Measurements from ENCODE around the gene REXO4.
A peak's percentile ranks its signal among the peaks of the same experiment; 100 is the strongest.
"Not testable (repeated sequence)": the region's sequence is repeated elsewhere in the genome, so short reads cannot be mapped to it uniquely, and the experiment has no call there.

The REXO4 gene

DNA sequence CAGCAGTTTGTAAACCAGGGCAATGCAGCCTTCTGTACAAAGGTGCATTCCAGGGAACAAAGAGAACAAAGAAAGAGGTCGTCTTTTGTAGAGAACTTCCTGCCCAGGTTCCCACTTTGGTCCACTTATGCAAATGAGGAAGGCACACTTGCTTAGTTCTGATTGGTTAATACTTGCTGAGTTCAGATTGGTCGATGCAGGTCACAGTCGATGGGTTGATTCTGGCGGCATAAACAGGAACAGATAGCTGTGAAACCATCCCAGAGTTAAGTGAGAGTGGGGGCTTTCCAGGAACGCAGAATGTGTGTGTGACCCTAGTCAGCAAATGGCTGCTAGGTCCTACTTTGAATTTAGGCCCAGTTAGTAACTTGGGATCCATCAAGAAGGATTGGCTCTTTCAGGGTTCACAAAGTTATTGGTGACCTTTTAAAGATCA, 2.6 kb upstream of the REXO4 start:
- DNase-seq, result no peak

DNA sequence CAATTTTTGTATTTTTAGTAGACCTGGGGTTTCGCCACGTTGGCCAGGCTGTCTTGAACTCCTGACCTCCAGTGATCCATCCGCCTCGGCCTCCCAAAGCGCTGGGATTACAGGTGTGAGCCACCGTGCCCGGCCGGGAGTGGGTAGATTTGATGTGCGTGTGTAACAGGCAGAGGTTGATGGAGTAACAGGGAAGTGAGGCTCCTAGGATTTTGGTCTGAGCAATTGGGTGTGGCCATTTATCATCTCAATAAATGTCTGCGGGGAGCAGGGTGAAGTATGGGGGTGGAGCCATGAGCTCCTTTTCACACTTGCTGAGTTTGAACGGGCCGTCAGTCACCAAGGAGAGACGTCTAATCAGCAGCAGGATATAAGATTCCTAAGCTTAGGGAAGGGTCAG, 1.2 kb upstream of the REXO4 start:
- no peak for DNase-seq

DNA sequence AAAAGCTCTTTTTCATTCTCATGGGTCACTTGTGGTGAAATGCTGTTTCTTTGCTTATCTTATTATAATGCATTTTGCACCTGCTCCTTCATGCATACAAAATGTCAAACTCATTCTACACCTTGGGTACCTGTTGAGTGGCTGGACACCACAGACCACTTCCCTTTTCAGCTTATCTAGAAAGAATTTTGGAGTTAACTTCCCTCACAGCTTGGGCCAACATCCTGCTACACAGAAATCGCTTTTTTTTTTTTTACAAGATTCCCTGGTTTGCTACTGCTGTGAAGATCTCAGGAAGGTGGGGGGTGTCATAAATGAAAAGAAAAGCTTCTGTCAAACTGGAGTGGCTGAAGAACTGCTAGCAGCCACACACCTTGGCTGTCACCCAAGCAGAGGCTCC, 2.6 kb downstream of the REXO4 start:
- DNase-seq, result no peak

DNA sequence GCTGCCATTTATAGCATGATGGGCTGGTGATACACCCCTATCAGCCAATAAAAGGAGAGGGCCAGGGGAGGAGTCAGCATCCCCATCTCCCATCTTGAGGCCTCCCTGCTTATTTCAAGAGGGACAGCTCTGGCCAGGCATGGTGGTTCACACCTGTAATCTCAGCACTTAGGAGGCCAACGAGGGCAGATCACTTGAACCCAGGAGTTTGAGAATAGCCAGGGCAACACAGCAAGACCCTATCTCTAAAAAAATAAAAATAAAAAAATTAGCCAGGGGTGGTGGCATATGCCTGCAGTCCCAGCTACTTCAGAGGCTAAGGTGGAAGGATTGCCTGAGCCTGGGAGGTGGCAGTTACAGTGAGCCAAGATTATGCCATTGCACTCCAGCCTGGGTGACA, 9.8 kb downstream of the REXO4 start:
- no peak for DNase-seq

DNA sequence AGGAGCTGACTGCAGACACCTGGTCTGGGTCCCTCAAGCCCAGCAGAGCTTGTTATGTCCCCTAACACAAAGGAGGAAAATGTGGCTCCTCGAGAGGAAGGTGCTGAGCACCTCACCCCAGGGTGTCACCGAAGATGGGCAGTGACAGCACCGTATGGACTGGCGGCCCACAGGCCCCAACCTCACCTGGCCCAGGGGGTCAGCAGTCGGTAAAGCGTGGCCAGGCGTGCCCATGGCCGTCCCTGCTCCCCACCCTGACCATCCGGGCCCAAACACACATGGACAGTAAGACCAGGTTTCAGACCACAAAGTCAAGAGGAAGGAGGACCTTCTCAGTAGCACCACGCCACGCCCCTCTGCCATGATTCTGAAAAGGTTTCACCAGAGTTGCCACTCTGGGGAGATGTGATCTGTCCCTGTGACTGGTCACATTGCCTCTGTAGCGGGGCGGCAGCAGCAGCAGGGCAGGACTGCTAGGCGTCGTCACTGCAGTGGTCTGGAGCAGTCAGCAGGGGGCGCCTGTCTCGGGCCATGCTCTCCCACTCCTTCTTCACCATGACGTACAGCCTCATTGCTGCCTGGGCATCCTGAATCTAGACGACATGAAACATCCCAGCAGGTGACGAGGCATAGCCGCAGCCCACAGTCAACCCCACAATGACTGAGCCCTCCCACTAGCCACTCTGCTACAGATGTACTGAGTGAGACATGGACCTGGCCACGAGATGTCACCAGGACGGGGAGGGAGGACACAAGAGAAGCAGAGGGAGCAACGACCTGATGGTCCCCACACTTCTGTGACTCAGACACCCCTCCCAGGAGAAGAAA, 11.1 kb downstream of the REXO4 start:
- peak; percentile 53 for DNase-seq

DNA sequence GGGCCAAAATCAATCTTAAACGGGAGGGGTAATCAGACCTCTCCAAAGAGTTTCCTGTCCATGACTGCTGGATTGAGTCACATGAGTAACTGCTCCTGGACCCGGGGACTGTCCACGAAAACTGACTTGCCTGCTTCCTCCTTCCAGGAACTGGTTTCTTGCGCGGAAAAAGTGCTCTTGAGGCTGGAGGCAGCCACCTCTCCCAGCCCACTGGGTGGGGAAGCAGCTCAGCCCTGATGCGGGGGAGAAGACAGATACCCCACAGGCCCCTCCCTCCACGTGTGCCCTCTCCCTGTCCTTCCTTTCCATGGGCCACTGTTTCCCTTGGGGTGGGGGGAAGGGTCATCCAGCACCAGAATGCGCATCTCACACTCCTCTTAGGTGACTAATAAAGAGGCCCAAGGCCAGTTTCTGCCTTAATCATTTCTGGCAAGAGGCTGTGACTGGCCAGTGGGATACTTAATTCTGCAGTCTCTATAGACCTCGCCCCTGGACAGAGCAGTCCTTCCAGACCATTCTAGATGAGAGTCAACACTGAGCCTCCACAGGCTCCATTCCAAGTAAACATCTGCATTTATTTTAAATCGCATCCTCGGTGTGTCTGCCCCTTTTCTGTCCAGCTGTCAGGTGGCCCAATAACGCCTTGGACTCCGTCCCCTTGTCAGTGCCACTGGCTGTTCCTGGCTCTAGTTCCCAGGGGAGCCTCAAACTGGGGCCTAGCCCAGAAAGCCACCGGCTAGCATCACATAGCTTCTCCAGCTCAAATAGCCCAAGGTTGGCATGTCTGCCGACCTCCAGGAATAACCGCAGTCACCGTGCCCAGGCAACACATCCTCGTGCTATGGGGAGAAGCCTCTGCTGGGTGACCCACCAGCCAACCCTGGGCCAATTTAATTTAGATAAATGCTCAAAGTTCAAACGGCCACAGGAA, 12.0 kb downstream of the REXO4 start:
- no peak for DNase-seq

DNA sequence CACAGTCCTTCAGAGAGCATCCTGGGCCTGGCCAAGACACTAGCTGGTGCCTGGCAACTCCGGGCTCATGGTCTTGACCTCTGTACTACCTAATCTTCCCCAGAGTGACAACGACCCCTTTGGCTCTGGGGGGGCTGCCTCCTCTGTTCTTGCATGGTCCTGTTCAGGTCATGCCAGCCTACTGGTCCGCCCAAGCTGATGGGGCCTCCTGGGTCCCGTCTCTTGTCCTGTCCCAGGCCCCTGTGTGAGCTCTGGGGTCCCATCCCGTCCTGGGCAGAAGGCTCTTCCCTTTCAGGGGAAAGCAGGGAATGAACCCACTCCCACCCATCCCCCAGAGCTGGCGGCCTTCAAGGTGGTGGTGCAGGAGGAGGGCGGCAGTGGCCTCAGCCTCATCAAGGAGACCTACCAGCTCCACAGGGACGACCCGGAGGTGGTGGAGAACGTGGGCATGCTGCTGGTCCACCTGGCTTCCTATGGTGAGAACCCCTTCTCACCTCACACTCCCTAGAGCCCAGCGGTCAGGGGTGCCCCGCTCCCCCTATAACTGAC, 13.3 kb downstream of the REXO4 start:
- no peak for DNase-seq

DNA sequence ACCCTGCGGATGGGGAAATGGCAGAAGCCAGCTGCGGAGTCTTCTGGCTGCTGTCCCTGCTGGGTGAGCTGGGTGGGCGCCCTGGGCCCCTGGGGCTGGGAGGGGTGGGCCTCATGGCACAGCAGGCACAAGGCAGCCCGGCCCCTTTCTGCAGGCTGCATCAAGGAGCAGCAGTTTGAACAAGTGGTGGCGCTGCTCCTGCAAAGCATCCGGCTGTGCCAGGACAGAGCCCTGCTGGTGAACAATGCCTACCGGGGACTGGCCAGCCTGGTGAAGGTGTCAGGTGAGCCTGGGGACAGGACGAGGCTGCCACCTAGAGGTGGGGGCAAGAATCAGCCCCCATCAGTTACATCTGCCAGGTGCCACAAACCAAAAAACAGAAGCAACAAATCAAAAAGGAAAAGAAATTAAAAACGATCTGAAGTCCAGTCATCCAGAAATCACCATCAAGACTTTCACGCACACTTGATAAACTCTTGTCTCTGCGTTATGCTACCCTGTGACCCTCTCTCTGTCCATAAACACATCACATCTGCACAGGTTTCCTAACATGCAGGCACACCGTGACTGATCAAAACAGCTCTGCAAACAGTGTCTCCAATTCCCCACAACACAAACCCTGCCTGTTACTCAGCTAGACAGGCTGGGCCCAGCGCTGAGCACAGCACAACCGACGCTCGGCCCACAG, 13.9 kb downstream of the REXO4 start:
- DNase-seq, result peak; percentile 33

DNA sequence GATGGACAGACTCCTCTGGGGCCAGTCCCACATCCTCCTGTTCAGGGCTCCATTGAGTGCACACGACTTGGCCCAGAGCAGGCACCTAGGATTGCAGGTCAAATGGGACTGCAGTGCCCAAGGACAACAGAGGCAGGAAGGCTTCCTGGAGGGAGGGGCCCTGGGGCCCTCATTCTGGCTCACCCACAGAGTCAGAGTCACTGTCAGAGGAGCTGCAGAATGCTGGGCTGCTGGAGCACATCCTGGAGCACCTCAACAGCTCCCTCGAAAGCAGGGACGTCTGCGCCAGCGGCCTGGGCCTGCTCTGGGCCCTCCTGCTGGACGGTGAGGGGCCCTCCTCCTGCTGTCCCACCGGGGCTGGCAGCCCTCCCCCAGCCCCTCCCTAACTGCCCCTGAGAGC, 15.1 kb downstream of the REXO4 start:
- DNase-seq, result no peak

DNA sequence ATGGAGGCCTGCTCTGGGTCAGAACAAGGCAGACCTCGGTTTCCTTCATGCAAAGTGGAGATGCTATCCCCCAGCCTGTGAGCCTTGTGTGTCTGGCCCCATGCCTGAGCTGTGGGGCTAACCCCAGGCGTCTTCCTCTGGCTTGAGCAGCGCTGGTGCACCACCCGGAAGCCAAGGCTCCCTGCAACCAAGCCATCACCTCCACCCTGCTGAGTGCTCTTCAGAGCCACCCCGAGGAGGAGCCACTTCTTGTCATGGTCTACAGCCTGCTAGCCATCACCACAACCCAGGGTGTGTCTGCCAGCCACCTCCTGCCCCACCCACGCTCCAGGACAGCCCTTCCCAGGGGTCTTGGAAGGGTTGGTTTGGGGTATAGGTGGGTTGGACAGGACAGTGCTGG, 16.2 kb downstream of the REXO4 start:
- no peak for DNase-seq

DNA sequence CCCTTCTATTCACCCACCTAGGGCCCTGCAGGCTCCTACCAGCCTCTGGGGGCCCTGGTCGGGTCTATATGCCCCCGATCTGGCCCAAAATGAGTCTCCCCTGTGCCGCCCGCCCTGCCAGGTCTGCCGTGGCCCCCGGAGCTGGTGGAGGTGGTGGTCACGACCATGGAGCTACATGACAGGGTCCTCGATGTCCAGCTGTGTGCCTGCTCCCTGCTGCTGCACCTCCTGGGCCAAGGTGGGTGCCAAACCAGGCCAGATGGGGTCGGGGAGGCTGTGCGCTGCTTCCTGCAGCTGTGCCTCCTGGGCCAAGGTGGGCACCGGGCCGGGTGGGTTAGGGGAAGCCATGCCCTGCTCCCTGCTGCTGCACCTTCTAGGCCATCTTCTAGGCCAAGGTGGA, 17.5 kb downstream of the REXO4 start:
- DNase-seq, result no peak

DNA sequence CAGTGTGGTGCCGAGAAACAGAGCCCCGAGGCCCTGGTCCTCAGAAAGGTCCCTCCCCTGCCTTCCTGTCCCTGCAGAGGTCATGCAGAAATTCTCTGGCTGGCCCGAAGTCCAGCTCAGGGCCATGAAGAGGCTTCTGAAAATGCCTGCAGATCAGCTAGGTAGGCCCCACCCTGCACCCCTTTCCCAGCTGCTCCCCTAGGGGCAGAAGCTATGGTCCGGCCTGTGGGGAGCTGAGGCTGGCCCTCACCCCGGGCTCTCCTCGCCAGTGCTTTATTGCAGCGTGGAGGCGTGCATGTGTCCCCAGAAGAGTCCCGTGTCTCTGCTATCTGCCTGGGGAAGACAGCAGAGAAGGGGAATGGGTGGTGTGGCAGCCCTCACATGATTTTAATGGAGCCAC, 19.9 kb downstream of the REXO4 start:
- DNase-seq, result no peak

DNA sequence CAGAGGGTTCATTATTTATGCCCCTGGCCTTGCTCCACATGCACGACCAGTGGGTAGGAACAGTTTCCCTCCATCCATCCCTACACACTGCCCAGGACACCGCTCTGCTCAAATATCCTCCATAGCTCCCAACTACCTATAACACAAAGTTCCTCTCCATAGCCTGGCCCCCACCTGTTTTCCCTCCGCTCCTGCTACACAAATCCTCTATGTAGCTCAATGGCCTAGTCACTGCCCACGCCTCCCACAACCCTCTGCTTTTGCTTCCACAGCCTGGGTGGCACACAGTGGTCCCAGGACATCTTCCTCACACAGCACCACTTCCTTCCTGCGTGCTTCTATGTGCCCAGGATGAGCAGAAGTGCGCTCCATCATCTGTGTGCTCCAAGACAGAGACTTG, 20.4 kb downstream of the REXO4 start:
- DNase-seq, result no peak

DNA sequence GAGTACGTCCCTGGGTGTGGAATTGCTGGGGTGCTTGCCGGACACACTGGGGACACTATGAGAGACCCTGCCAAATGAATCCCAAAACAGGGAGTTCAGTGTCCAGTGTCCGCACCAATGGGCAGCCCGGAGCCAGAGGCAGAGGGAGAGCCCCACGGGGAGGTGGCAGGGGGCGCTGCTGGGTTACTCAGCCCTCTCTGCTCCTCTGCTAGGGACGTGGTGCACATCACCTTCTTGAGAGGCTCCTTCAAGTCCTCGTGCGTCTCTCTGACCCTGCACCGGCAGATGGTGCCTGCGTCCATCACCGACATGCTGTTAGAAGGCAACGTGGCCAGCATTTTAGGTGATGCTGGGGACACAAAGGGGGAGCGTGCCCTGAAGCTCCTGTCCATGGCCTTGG, 20.9 kb downstream of the REXO4 start:
- no peak for DNase-seq

DNA sequence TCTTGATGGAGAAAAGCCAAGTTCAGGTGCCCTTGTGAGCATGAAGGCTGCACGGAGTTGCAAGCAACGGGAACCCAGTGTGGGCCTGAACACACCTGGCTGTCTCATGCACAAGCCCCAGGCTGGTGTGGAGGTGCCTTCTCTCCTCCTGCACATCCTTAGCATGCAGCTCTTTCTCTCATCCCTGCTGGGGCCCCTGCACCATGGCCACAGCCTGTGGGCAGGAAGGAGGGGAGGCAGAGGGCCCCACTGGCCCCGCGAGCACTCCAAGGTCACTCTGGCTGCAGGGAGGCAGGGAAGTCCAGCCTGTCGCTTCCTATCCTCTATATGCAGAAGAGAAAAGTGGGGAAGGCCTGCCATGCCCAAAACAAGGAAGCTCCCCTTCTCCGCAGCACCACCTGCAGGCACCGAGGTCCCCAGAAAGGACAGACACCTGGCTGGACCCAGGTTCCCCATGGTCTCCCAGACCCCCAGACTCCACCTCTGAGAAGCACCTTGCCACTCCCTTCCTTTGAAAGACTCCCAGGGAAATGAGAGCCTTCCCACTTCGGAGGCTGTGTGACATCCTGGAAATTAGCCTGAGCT, 23.0 kb downstream of the REXO4 start:
- no peak for DNase-seq

DNA sequence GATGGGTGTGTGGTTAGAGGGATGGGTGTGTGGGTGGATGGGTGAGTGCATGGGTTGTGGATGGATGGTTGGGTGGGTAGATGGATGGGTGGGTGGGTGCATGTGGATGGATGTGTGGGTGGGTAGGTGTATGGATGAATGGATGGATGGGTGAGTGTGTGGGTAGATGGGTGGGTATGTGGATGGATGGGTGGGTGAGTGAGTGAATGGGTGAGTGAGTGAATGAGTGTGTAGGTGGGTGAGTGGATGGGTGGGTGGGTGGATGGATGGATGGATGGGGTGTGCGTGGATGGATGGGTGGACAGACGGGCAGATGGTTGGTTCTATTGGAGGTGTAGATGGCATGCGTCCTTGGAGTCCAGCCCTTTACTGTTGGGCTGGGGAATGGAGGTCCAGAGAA, 24.4 kb downstream of the REXO4 start:
- no peak for DNase-seq

DNA sequence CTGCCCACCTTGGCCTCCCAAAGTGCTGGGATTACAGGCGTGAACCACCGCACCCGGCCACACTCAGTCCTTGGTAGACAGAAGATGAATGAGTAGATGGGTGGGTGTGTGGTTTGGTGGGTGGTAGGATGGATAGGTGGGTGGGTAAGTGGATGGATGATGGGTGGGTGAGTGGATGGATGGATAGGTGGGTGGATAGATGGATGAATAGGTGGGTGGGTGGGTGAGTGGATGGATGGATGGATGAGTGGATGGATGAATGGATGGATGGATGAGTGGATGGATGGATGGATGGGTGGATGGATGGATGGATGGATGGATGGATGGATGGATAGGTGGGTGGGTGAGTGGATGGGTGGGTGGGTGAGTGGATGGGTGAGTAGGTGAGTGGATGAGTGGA, 25.5 kb downstream of the REXO4 start:
- DNase-seq, result not testable (repeated sequence)

DNA sequence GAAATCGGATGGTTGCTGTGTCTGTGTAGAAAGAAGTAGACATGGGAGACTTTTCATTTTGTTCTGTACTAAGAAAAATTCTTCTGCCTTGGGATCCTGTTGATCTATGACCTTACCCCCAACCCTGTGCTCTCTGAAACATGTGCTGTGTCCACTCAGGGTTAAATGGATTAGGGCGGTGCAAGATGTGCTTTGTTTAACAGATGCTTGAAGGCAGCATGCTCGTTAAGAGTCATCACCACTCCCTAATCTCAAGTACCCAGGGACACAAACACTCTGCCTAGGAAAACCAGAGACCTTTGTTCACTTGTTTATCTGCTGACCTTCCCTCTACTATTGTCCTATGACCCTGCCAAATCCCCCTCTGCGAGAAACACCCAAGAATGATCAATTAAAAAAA, 26.4 kb downstream of the REXO4 start:
- not testable (repeated sequence) for DNase-seq

DNA sequence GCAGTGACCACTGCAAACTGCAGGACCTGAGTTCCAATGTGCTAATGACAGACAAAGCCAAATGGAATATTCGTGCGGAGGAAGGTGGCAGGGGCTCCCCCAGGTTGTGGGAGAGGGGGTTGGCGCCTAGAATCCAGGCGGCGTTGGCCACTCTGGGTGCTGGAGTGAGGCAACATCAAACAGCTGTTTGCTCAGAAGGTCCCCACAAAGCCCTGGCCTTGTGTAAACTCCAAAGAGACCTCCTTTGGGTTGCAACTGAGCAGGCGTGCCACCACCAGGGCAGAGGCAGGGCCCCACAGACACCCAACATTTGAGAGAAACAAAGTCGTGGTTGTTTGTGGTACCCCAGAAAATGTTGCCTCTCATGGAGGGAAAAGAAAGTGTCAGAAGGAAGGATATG, 27.1 kb downstream of the REXO4 start:
- DNase-seq, result no peak

DNA sequence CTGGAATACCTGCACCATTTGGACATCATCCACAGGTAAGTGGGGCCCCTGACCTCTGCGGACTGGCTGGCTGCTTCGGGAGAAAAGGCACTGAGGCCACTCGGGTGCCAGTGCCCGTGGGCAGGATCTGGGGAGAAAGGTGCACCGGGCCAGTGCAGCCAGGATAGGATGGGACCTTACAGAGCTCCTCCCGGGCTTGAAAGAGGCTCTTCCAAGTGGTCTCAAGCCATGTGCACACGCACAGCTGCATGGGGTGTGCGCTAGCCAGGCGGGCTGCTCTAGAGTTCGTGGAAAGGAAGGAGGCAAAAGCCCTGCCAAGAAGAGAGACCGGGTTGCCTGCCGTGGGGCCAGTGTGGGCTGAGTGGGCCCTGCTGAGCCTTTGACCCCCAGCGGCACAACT, 28.2 kb downstream of the REXO4 start:
- DNase-seq, result no peak

DNA sequence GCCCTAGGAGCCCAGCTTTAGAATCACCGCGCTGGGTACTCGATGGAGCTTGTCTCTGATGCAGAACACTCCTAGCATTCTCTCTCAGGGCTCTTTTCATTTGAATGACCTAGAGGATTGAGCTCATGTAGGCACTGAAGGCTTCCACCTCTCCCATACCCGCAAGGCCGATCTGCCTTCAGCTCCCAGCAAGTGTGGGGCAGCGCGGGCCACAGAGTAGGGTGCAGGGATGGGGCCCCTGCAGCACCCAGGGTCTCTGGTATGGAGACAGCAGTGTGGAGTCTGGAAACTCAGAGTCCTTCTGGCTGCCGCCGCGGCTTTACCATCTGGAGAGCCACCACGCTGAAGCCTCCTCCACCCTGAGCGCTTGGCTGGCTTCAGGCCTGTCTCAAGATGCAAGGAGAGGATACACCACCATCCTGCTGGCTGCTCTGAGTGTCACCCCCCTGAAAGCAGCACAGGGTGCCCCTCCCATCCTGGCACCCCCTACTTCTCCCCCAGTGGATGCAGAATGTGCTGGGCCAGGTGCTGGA, 28.7 kb downstream of the REXO4 start:
- no peak for DNase-seq

DNA sequence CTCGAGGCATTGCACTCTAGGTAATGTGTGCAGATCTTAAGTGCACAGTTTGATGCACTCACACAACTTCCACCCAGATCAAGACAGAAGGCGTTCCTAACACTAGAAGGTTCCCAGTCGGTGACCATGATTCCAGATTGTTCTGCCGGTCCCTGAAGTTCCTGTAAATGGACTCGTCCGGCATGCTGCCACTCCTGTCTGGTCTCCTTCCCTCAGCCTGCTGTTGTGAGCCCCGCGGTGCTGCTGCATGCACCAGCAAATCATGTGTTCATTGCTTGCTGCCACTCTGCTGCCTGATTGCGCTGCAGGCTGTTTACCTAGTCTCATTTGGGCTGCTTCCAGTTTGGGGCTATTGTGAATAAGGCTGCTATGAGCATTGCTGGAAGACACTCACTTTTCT, 30.1 kb downstream of the REXO4 start:
- peak; percentile 79 for DNase-seq

DNA sequence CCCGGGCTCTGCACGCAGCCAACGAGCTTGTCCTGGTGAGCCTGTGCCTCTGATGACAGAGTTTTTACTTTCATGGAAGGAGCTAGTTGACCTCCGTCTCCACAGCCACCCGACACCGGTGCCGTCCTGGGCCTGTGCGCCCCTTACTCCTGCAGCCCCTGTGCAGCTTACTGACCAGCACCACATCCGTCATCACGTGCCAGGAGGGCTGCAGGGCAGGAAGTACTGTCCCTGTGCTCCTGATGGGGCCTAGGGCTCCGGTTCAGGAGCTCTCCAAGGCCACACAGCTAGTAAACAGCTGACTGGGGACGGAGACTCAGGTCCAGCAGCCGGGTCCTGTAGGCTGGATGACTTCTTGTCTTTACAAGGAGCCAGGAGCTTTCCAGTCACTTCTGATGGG, 31.5 kb downstream of the REXO4 start:
- DNase-seq, result no peak

Data from NCI-H345 (cell line).